IMR-90 (cell line): ENCODE results near the gene ELOVL2. TPM values are rescaled to one million over a fixed set of nuclear protein-coding genes. Genes with fewer than 3 reads are reported as not detected.

Experiments
- ATAC-seq: fragments of 200-7000 bp; cut with Tn5 transposase; 2 replicates; pipeline ENCODE4 v1.9.1; 2020; ENCODE audit warnings: low read depth, mild to moderate bottlenecking, moderate library complexity
- BruUV-seq: library from RNA; stranded (reverse); fragments of 400-500 nt; replicated peaks from 2 replicates; lab custom pipeline; 2021; lab: Mats Ljungman, UMichigan
- CTCF ChIA-PET: fragments of 300-600 bp; formaldehyde crosslinking; extraction: SDS; loops from one replicate; lab custom pipeline; 2021; ENCODE audit warnings: antibody characterized with exemption; lab: Yijun Ruan, JAX
- POLR2A ChIA-PET: fragments of 300-600 bp; sonication (Branson Sonifier 250); formaldehyde crosslinking; loops from one replicate; lab custom pipeline; 2022; ENCODE audit warnings: antibody characterized with exemption; ENCODE audit not compliant: unreplicated experiment; lab: Charles Lee
- DNase-seq: peaks from one replicate; pipeline ENCODE4 v3.0.0; 2013
- H2AFZ ChIP-seq: replicated peaks from 2 replicates; pipeline ENCODE3; 2013; ENCODE audit warnings: low read length, mild to moderate bottlenecking; ENCODE audit not compliant: poor library complexity
- H2AK5ac ChIP-seq: 2 replicates; pipeline ENCODE4 v1.6.1; 2013; ENCODE audit warnings: low read depth, low read length, inconsistent platforms
- H2AK9ac ChIP-seq: replicated peaks from 2 replicates; pipeline ENCODE3; 2013; ENCODE audit warnings: mild to moderate bottlenecking, low read depth, low read length, moderate library complexity; ENCODE audit not compliant: poor library complexity
- H2BK120ac ChIP-seq: 2 replicates; pipeline ENCODE4 v1.6.1; 2013; ENCODE audit warnings: low read depth, low read length, inconsistent platforms
- H2BK15ac ChIP-seq: 3 replicates; pipeline ENCODE4 v1.6.1; 2013; ENCODE audit warnings: low read depth, low read length, inconsistent platforms
- H2BK20ac ChIP-seq: 2 replicates; pipeline ENCODE4 v1.6.1; 2013; ENCODE audit warnings: low read depth, mild to moderate bottlenecking, inconsistent platforms, low read length, moderate library complexity
- H2BK5ac ChIP-seq: 2 replicates; pipeline ENCODE4 v1.6.1; 2013; ENCODE audit warnings: mild to moderate bottlenecking, low read depth, low read length, inconsistent platforms; ENCODE audit not compliant: poor library complexity, severe bottlenecking
- H3K14ac ChIP-seq: replicated peaks from 2 replicates; pipeline ENCODE4 v1.6.1; 2013; ENCODE audit warnings: low read depth, low read length, inconsistent platforms
- H3K18ac ChIP-seq: 2 replicates; pipeline ENCODE4 v1.6.1; 2013; ENCODE audit warnings: low read depth, low read length, control low read depth
- H3K23ac ChIP-seq: 2 replicates; pipeline ENCODE4 v1.6.1; 2013; ENCODE audit warnings: low read depth, low read length, inconsistent platforms
- H3K27ac ChIP-seq: 2 replicates; pipeline ENCODE4 v1.5.1; 2013; ENCODE audit warnings: mild to moderate bottlenecking, control low read depth, low read length; ENCODE audit not compliant: insufficient read depth
- H3K27me3 ChIP-seq: 2 replicates; pipeline ENCODE4 v1.6.1; 2013; ENCODE audit warnings: low read length; ENCODE audit not compliant: control insufficient read depth, insufficient read depth
- H3K36me3 ChIP-seq: 2 replicates; pipeline ENCODE4 v1.6.1; 2013; ENCODE audit warnings: low read length, mixed read lengths; ENCODE audit not compliant: control insufficient read depth, insufficient read depth
- H3K4ac ChIP-seq: 2 replicates; pipeline ENCODE4 v1.6.1; 2013; ENCODE audit warnings: low read depth, low read length, inconsistent platforms
- H3K4me1 ChIP-seq: 2 replicates; pipeline ENCODE4 v1.6.1; 2013; ENCODE audit warnings: low read length, mixed read lengths; ENCODE audit not compliant: control insufficient read depth, insufficient read depth
- H3K4me2 ChIP-seq: 2 replicates; pipeline ENCODE4 v1.6.1; 2013; ENCODE audit warnings: low read depth, mild to moderate bottlenecking, control low read depth, low read length, moderate library complexity
- H3K4me3 ChIP-seq: 2 replicates; pipeline ENCODE4 v1.5.1; 2013; ENCODE audit warnings: low read depth, mild to moderate bottlenecking, control low read depth, low read length, moderate library complexity; ENCODE audit not compliant: insufficient read depth
- H3K56ac ChIP-seq: 2 replicates; pipeline ENCODE4 v1.6.1; 2013; ENCODE audit warnings: low read length, inconsistent platforms; ENCODE audit not compliant: insufficient read depth; ENCODE audit errors: extremely low read depth
- H3K79me1 ChIP-seq, 2 experiments: 2 replicates each; pipeline ENCODE4 v1.6.1; 2013; ENCODE audit warnings: low read length in 2 of 2, inconsistent platforms in 1 of 2, low read depth in 1 of 2
- H3K9ac ChIP-seq: 2 replicates; pipeline ENCODE4 v1.6.1; 2013; ENCODE audit warnings: low read depth, low read length, control low read depth
- H3K9me1 ChIP-seq: 2 replicates; pipeline ENCODE4 v1.6.1; 2013; ENCODE audit warnings: low read length, inconsistent platforms; ENCODE audit not compliant: insufficient read depth
- H3K9me3 ChIP-seq: 2 replicates; pipeline ENCODE4 v1.6.1; 2013; ENCODE audit warnings: low read length; ENCODE audit not compliant: control insufficient read depth, insufficient read depth
- H4K20me1 ChIP-seq: 2 replicates; pipeline ENCODE4 v1.6.1; 2013; ENCODE audit warnings: low read length, inconsistent platforms; ENCODE audit not compliant: insufficient read depth
- H4K5ac ChIP-seq: 2 replicates; pipeline ENCODE4 v1.6.1; 2013; ENCODE audit warnings: mild to moderate bottlenecking, low read depth, low read length, control low read depth
- H4K8ac ChIP-seq, 2 experiments: 2 replicates each; pipeline ENCODE4 v1.6.1; 2013; ENCODE audit warnings: low read depth in 2 of 2, low read length in 2 of 2, control low read depth in 1 of 2, inconsistent platforms in 1 of 2
- H4K91ac ChIP-seq: 2 replicates; pipeline ENCODE4 v1.6.1; 2013; ENCODE audit warnings: low read depth, low read length, inconsistent platforms; ENCODE audit not compliant: insufficient read depth
- MXI1 ChIP-seq: IDR thresholded peaks from 2 replicates; pipeline ENCODE4 v1.6.1; 2012; ENCODE audit warnings: low read depth, mild to moderate bottlenecking, low read length, moderate library complexity, borderline replicate concordance
- WGBS, 2 experiments: methylation state at CpG; one replicate each; pipeline versions ENCODE4 v1.1.5 to v1.1.7; 2013; ENCODE audit warnings: missing lambda C conversion rate in 2 of 2; ENCODE audit not compliant: insufficient read length in 1 of 2; ENCODE audit errors: extremely low coverage in 2 of 2; 5-methylcytosine and 5-hydroxymethylcytosine counted together
- dilution Hi-C: fragments of 300-500 bp; cut with HindIII; formaldehyde crosslinking; loops from one replicate; pipeline ENCODE4 v1.14.3; 2018; ENCODE audit warnings: low sequenced_read_pairs; ENCODE audit not compliant: unreplicated experiment
- in situ Hi-C: fragments of 300-500 bp; cut with MboI; formaldehyde crosslinking; loops from 3 replicates; pipeline ENCODE4 v1.14.3; 2019; ENCODE audit warnings: low sequenced_read_pairs, inconsistent platforms, mixed read lengths
- intact Hi-C: fragments of 100-400 bp; cut with micrococcal nuclease; formaldehyde crosslinking; loops from 2 replicates; pipeline ENCODE4 v1.10.0; 2022
- polyA plus RNA-seq, 3 experiments: library from polyadenylated mRNA; depleted of rRNA; stranded (reverse); fragments of >200 nt; gene quantifications; 2 replicates each; pipeline ENCODE4 v1.2.3, GENCODE V29; 2012; ENCODE audit warnings: low replicate concordance in 1 of 3
- total RNA-seq: library from RNA; depleted of rRNA; stranded (reverse); fragments of >200 nt; gene quantifications from 2 replicates; pipeline ENCODE4 v1.2.3, GENCODE V29; 2012
- TF ChIP-seq, protein P1 (sequence below): conservative IDR thresholded peaks from 2 replicates; pipeline ENCODE4 v1.5.1; 2012; ENCODE audit warnings: mild to moderate bottlenecking, low read depth, low read length, improper control_type of control experiment

Gene ELOVL2
- total and polyA plus RNA-seq, 2 of the 4 experiments (the other 2 are of a cell fraction) = 6.3 to 7.9 TPM

DNA sequence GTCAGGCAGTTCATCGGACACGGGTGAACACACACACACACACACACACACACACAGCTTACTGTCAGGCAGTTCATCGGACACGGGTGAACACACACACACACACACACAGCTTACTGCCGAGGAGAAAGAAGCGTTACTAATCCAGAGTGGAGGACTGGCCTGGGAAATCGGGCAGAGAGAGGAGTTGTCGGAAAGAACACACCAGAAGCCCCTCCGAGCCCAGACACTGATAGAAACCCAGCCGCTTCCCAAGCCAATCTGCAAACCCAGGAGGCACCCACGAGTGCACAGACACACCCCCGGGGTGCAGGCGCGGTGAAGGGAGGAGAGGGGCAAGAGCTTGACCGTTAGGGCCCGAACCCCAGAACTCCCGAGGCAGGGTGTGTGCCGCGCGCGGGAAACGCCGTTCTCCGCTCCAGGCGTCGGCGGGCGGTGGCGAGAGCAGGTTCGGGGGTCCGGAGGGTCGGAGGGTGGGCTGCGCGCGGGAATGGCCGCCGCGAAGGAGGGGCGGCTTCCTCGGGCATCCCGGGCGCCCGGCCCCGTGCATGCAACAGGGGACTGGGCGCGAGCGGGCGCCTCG, 636 bp downstream of the ELOVL2 start:
- TF ChIP-seq MXI1 = peak; percentile 11; the same call in 1 of the 2 replicates
- TF ChIP-seq, protein P1, sequence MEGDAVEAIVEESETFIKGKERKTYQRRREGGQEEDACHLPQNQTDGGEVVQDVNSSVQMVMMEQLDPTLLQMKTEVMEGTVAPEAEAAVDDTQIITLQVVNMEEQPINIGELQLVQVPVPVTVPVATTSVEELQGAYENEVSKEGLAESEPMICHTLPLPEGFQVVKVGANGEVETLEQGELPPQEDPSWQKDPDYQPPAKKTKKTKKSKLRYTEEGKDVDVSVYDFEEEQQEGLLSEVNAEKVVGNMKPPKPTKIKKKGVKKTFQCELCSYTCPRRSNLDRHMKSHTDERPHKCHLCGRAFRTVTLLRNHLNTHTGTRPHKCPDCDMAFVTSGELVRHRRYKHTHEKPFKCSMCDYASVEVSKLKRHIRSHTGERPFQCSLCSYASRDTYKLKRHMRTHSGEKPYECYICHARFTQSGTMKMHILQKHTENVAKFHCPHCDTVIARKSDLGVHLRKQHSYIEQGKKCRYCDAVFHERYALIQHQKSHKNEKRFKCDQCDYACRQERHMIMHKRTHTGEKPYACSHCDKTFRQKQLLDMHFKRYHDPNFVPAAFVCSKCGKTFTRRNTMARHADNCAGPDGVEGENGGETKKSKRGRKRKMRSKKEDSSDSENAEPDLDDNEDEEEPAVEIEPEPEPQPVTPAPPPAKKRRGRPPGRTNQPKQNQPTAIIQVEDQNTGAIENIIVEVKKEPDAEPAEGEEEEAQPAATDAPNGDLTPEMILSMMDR = no peak
- Histone ChIP-seq H3K9me3 (peaks cover 2% of the 10 kb centered on the region; the same call in 1 of the 2 replicates), H2BK15ac (peak overlapping the region; percentile 72; the same call in 2 of the 3 replicates), H3K79me1 (0 out of 4 replicates have a peak, but pooled peaks cover 0 to 6% of the 10 kb centered on the region in 2 experiments), H2BK5ac (peak overlapping the region; percentile 41), H3K56ac (no peak overlapping the region), H3K4me1 (peaks cover 6% of the 10 kb centered on the region), H3K4me3 (peak overlapping the region; percentile 74), H3K9ac (peak overlapping the region; percentile 69), H3K27me3 (no peaks in the 10 kb centered on the region), H2AFZ (peak overlapping the region; percentile 91), H2AK5ac (peak overlapping the region; percentile 87), H3K14ac (0 out of 2 replicates have a peak overlapping the region, but pooled peaks have one; percentile 1), H3K4me2 (peak overlapping the region; percentile 89), H2BK120ac (peak overlapping the region; percentile 7; the same call in 1 of the 2 replicates), H2BK20ac (no peak overlapping the region), H2AK9ac (peak overlapping the region; percentile 75), H3K9me1 (no peaks in the 10 kb centered on the region), H4K8ac (peak overlapping the region; percentile 1 to 2; a peak in 1 of 4 replicates), H3K4ac (peak overlapping the region; percentile 12), H3K27ac (peak overlapping the region; percentile 54), H4K5ac (peak overlapping the region; percentile 42; the same call in 1 of the 2 replicates), H3K23ac (peak overlapping the region; percentile 64; the same call in 1 of the 2 replicates), H4K91ac (peak overlapping the region; percentile 22; the same call in 1 of the 2 replicates), H3K18ac (peak overlapping the region; percentile 22; the same call in 1 of the 2 replicates), H3K36me3 (no peaks in the 10 kb centered on the region), H4K20me1 (no peaks in the 10 kb centered on the region)
- peak; percentile 44 for DNase-seq
- ChIA-PET CTCF (interaction anchor here (0.6 to 0.7 kb wide), 3 partner anchors 13 to 527 kb away, joined by 3 read pairs; no protein-coding TSS in a partner anchor), POLR2A (no interaction called here)
- dilution Hi-C loops (no loop called here), intact Hi-C loops (loop anchor here (1.0 to 5.0 kb wide), 2 partner anchors 36 to 92 kb away; no protein-coding TSS in a partner anchor), in situ Hi-C loops (no loop called here)
- no TSS peak for BruUV-seq
- WGBS, 2 experiments = 5% methylated on average over 28 of the region's 49 CpGs; no CpG with 5 or more reads in 1 of the 2 experiments
- ATAC-seq = peak; percentile 12
